K562 (cell line): Measurements from ENCODE around the gene PI16. TPM values are rescaled to one million over a fixed set of nuclear protein-coding genes. Genes with fewer than 3 reads are reported as not detected.
A peak's percentile ranks its signal among the peaks of the same experiment; 100 is the strongest.

Source experiments
- ATAC-seq: fragments of 200-7000 bp; cut with Tn5 transposase; 3 replicates; pipeline ENCODE4 v1.9.1; 2020; ENCODE audit warnings: moderate library complexity
- BruUV-seq: library from RNA; stranded (reverse); fragments of 400-500 nt; replicated peaks from 2 replicates; lab custom pipeline; 2021; lab: Mats Ljungman, UMichigan
- CTCF ChIA-PET: fragments of 300-600 bp; formaldehyde crosslinking; extraction: SDS; loops from one replicate; lab custom pipeline; 2021; ENCODE audit warnings: low intra/inter-chr PET ratio; lab: Yijun Ruan, JAX
- POLR2A ChIA-PET: fragments of 300-600, 350-650 bp; sonication (Branson Sonifier 250); formaldehyde crosslinking; extraction: SDS; loops from one replicate; lab custom pipeline; 2021; ENCODE audit warnings: antibody characterized with exemption, inconsistent platforms; lab: Yijun Ruan, JAX
- DNase-seq, 4 experiments: peaks; one replicate each; pipeline versions ENCODE4 v3.0.0 to v3.0.0-alpha.2; 2011 to 2018; ENCODE audit warnings: low spot score in 3 of 4, mixed read lengths in 3 of 4; ENCODE audit errors: extremely low read depth in 1 of 4
- FAIRE-seq: peaks from 2 replicates; lab custom pipeline; 2011; peaks lifted over from hg19 to GRCh38; lab: Jason Lieb, UNC
- H2AFZ ChIP-seq: 2 replicates; pipeline ENCODE4 v1.6.0; 2011; ENCODE audit warnings: low read depth, low read length, control low read depth, inconsistent platforms
- H3K27ac ChIP-seq: fragments of 200-600 bp; 3 replicates; pipeline ENCODE4 v1.8.0; 2011; ENCODE audit warnings: low read depth, mild to moderate bottlenecking, control low read depth, inconsistent platforms, low read length, moderate library complexity, mixed read lengths; ENCODE audit errors: extremely low read depth
- H3K27me3 ChIP-seq, 2 experiments: fragments of 300-600 bp in 1 of 2; 2 replicates in 1 of 2; 3 replicates in 1 of 2; pipeline versions ENCODE4 v1.6.0 to v1.8.0; 2011; ENCODE audit warnings: inconsistent platforms in 2 of 2, low read length in 2 of 2, mild to moderate bottlenecking in 1 of 2, mixed read lengths in 1 of 2, moderate library complexity in 1 of 2; ENCODE audit not compliant: control insufficient read depth in 2 of 2, insufficient read depth in 2 of 2
- H3K36me3 ChIP-seq: fragments of 300-600 bp; 3 replicates; pipeline ENCODE4 v1.8.0; 2011; ENCODE audit warnings: mild to moderate bottlenecking, low read length, inconsistent platforms; ENCODE audit not compliant: control insufficient read depth, insufficient read depth
- H3K4me1 ChIP-seq, 2 experiments: fragments of 200-600 bp in 1 of 2; replicated peaks in 1 of 2; 2 replicates in 1 of 2; 3 replicates in 1 of 2; pipeline versions ENCODE4 v1.5.1 to v1.8.0; 2011; ENCODE audit warnings: inconsistent platforms in 2 of 2, low read length in 2 of 2, mild to moderate bottlenecking in 1 of 2, mixed read lengths in 1 of 2, moderate library complexity in 1 of 2; ENCODE audit not compliant: control insufficient read depth in 2 of 2, insufficient read depth in 2 of 2
- H3K4me2 ChIP-seq: 2 replicates; pipeline ENCODE4 v1.6.1; 2011; ENCODE audit warnings: low read length, control low read depth, inconsistent platforms, mixed read lengths; ENCODE audit not compliant: insufficient read depth
- H3K4me3 ChIP-seq: fragments of 200-600 bp; sonication (generic), shearing (Covaris generic); 2 replicates; pipeline ENCODE4 v1.5.1; 2016; ENCODE audit warnings: control low read depth, inconsistent platforms
- H3K79me2 ChIP-seq: fragments of 200-600 bp; 3 replicates; pipeline ENCODE4 v1.8.0; 2011; ENCODE audit warnings: low read length, inconsistent platforms; ENCODE audit not compliant: control insufficient read depth, insufficient read depth
- H3K9ac ChIP-seq, 2 experiments: 2 replicates each; pipeline versions ENCODE4 v1.6.0 to v1.6.1; 2011; ENCODE audit warnings: low read depth in 2 of 2, low read length in 2 of 2, control low read depth in 1 of 2, inconsistent platforms in 1 of 2, mild to moderate bottlenecking in 1 of 2, mixed read lengths in 1 of 2; ENCODE audit not compliant: insufficient read depth in 1 of 2
- H3K9me1 ChIP-seq: one replicate; pipeline ENCODE4 v1.6.0; 2011; ENCODE audit warnings: inconsistent platforms, mild to moderate bottlenecking, low read length, moderate library complexity; ENCODE audit not compliant: control insufficient read depth, insufficient read depth
- H3K9me3 ChIP-seq: replicated peaks from 2 replicates; pipeline ENCODE4 v1.5.1; 2011; ENCODE audit warnings: low read depth, low read length, inconsistent platforms; ENCODE audit not compliant: control insufficient read depth, insufficient read depth
- H4K20me1 ChIP-seq: replicated peaks from 2 replicates; pipeline ENCODE4 v1.6.1; 2011; ENCODE audit warnings: low read length, inconsistent platforms, mixed read lengths; ENCODE audit not compliant: control insufficient read depth, insufficient read depth
- ADNP ChIP-seq: fragments of 200-800 bp; sonication (Bioruptor generic); IDR thresholded peaks from 2 replicates; pipeline ENCODE4 v1.6.1; 2016; ENCODE audit warnings: missing genetic modification characterization, missing compliant biosample characterization
- BCOR ChIP-seq: fragments of 450-650 bp; IDR thresholded peaks from 2 replicates; pipeline ENCODE4 v1.6.1; 2016
- ESRRA ChIP-seq: fragments of 450-650 bp; IDR thresholded peaks from 2 replicates; pipeline ENCODE4 v1.6.1; 2014; ENCODE audit warnings: low read depth, mild to moderate bottlenecking, moderate library complexity, borderline replicate concordance
- HDAC2 ChIP-seq: fragments of 450-650 bp; IDR thresholded peaks from 2 replicates; pipeline ENCODE4 v1.6.1; 2016; ENCODE audit warnings: mild to moderate bottlenecking
- RBM25 ChIP-seq: fragments of 200-400 bp; formaldehyde crosslinking; IDR thresholded peaks from 2 replicates; pipeline ENCODE4 v1.6.1; 2018; ENCODE audit warnings: low read length, low read depth, moderate library complexity; ENCODE audit not compliant: severe bottlenecking
- RCOR1 ChIP-seq, 2 experiments: IDR thresholded peaks; 2 replicates each; pipeline ENCODE4 v1.6.1; 2012; ENCODE audit warnings: low read depth in 2 of 2, low read length in 2 of 2, borderline replicate concordance in 1 of 2, improper control_type of control experiment in 1 of 2
- SMARCA5 ChIP-seq: fragments of 450-650 bp; IDR thresholded peaks from 2 replicates; pipeline ENCODE4 v1.6.1; 2016
- ZNF311 ChIP-seq: fragments of 250-450 bp; sonication (Bioruptor Pico); IDR thresholded peaks from 2 replicates; pipeline ENCODE4 v1.4.0; 2020; ENCODE audit warnings: mild to moderate bottlenecking, moderate library complexity
- ZNF785 ChIP-seq: fragments of 250-450 bp; sonication (Bioruptor Pico); IDR thresholded peaks from 2 replicates; pipeline ENCODE4 v1.4.0; 2020; ENCODE audit warnings: mild to moderate bottlenecking
- WGBS: fragments of 100-300 bp; shearing (Covaris generic); methylation state at CpG from one replicate; pipeline ENCODE4 v1.1.6; 2016; ENCODE audit warnings: low coverage, mixed read lengths; ENCODE audit not compliant: insufficient coverage; ENCODE audit errors: missing lambda C conversion rate; 5-methylcytosine and 5-hydroxymethylcytosine counted together
- in situ Hi-C: fragments of 300-500 bp; cut with MboI; formaldehyde crosslinking; loops from 4 replicates; pipeline ENCODE4 v1.15.0; 2018; ENCODE audit warnings: inconsistent platforms, mixed read lengths
- intact Hi-C: fragments of 100-400 bp; cut with micrococcal nuclease; formaldehyde crosslinking; loops from 2 replicates; pipeline ENCODE4 v1.14.2; 2022
- polyA plus RNA-seq, 8 experiments: library from polyadenylated mRNA; depleted of rRNA in 4 of 8; stranded (reverse) in 5 of 8; unstranded in 3 of 8; fragments of >200 nt; fragmentation: Nextera tagmentation in 2 of 8; fragmentation: Illumina TruSeq in 1 of 8; extraction: Ambion mirVana in 2 of 8; extraction: Trizol in 1 of 8; gene quantifications; 2 replicates each; pipeline versions ENCODE4 v1.2.1 to v1.2.3, GENCODE V29; 2011 to 2014; ENCODE audit warnings: inconsistent platforms in 1 of 8, missing spikeins in 1 of 8
- total RNA-seq, 7 experiments: library from RNA; depleted of rRNA in 6 of 7; stranded (reverse); fragments of >200 nt in 6 of 7; fragmentation: Illumina TruSeq in 2 of 7; extraction: Trizol in 2 of 7; gene quantifications; 2 replicates each; pipeline versions ENCODE4 v1.2.1 to v1.2.3, GENCODE V29; 2011 to 2021; ENCODE audit warnings: low replicate concordance in 1 of 7
- TF ChIP-seq, protein P1 (sequence below): fragments of 450-650 bp; IDR thresholded peaks from 2 replicates; pipeline ENCODE4 v1.6.1; 2016; ENCODE audit warnings: borderline replicate concordance

PI16 gene
- total and polyA plus RNA-seq, 9 of the 15 experiments (the other 6 are each of a cell fraction or from before 2014, with no cell fraction given): 0.06 to 0.18 TPM; not detected in 7

- in situ Hi-C loops (no loop called here), intact Hi-C loops (no loop called here)
- H3K9ac ChIP-seq: no peak overlapping the region
- no peak overlapping the region for H3K4me2 ChIP-seq
- TF ChIP-seq ZNF311 (no peak), ADNP (tag) (peak; percentile 74), ZNF785 (CRISPR knock-in tag) (no peak), RCOR1 (IDR thresholded peaks at IDR 0.05; ENCODE audit: borderline replicate concordance in 1 of 2, low read depth in 2 of 2, low read length in 2 of 2) (peak in 1 of 2 experiments; percentile 63; a peak in 1 of 4 replicates), ESRRA (peak; percentile 85), RBM25 (peak; percentile 96), BCOR (peak; percentile 70), HDAC2 (0 out of 2 replicates have a peak, but pooled peaks have one; percentile 26), SMARCA5 (0 out of 2 replicates have a peak, but pooled peaks have one; percentile 38)
- TF ChIP-seq, protein P1, sequence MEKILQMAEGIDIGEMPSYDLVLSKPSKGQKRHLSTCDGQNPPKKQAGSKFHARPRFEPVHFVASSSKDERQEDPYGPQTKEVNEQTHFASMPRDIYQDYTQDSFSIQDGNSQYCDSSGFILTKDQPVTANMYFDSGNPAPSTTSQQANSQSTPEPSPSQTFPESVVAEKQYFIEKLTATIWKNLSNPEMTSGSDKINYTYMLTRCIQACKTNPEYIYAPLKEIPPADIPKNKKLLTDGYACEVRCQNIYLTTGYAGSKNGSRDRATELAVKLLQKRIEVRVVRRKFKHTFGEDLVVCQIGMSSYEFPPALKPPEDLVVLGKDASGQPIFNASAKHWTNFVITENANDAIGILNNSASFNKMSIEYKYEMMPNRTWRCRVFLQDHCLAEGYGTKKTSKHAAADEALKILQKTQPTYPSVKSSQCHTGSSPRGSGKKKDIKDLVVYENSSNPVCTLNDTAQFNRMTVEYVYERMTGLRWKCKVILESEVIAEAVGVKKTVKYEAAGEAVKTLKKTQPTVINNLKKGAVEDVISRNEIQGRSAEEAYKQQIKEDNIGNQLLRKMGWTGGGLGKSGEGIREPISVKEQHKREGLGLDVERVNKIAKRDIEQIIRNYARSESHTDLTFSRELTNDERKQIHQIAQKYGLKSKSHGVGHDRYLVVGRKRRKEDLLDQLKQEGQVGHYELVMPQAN: no peak
- H3K9me1 ChIP-seq: no peaks in the 10 kb centered on the region
- H3K36me3 ChIP-seq: peaks cover 82% of the 10 kb centered on the region
- BruUV-seq: no TSS peak
- no peak overlapping the region for H3K27ac ChIP-seq
- no peak for DNase-seq
- no peak overlapping the region for H3K4me3 ChIP-seq
- H3K4me1 ChIP-seq: peaks cover 0 to 8% of the 10 kb centered on the region in 2 experiments; a peak in 3 of 5 replicates
- H2AFZ ChIP-seq: no peak overlapping the region
- no peaks in the 10 kb centered on the region for H3K27me3 ChIP-seq
- no peaks in the 10 kb centered on the region for H3K9me3 ChIP-seq
- H4K20me1 ChIP-seq: no peaks in the 10 kb centered on the region
- 93% methylated on average over 5 of the region's 5 CpGs for WGBS
- FAIRE-seq: no peak
- no peaks in the 10 kb centered on the region for H3K79me2 ChIP-seq
- ChIA-PET POLR2A (interaction anchor here (0.6 to 1.8 kb wide), 6 partner anchors 10 to 1865 kb away, joined by 3 to 8 read pairs (median 4); no protein-coding TSS in a partner anchor), CTCF (no interaction called here)
- no peak for ATAC-seq
Measured at GRCh38 chr6:36904851-36905393, 49.6 kb upstream of the PI16 start.
